Kidney epithelial cell (primary cell): ENCODE measurements around the gene MRO. TPM values are rescaled to one million over a fixed set of nuclear protein-coding genes. Genes with fewer than 3 reads are reported as not detected.

ENCODE experiments used
- DNase-seq: peaks from one replicate; pipeline ENCODE4 v3.0.0-alpha.2; 2010; ENCODE audit warnings: low read depth
- H3K27me3 ChIP-seq: 2 replicates; pipeline ENCODE4 v1.6.0; 2011; ENCODE audit warnings: low read length; ENCODE audit not compliant: control insufficient read depth, insufficient read depth
- H3K36me3 ChIP-seq: 2 replicates; pipeline ENCODE4 v1.5.1; 2011; ENCODE audit warnings: low read length; ENCODE audit not compliant: control insufficient read depth, insufficient read depth
- H3K4me3 ChIP-seq: 2 replicates; pipeline ENCODE4 v1.5.1; 2011; ENCODE audit warnings: low read depth, mild to moderate bottlenecking, control low read depth, low read length
- CTCF ChIP-seq: IDR thresholded peaks from 2 replicates; pipeline ENCODE4 v1.5.1; 2011; ENCODE audit warnings: mild to moderate bottlenecking, moderate library complexity, low read length, control low read depth, inconsistent platforms; ENCODE audit not compliant: insufficient read depth, poor library complexity, severe bottlenecking
- total RNA-seq: library from RNA; depleted of rRNA; stranded (reverse); fragments of >200 nt; gene quantifications from 2 replicates; pipeline ENCODE4 v1.2.3, GENCODE V29; 2015

The MRO gene
- total RNA-seq, 1 donor from 2014 or later = not detected

- Histone ChIP-seq H3K4me3 (no peak overlapping the region), H3K36me3 (no peaks in the 10 kb centered on the region), H3K27me3 (no peaks in the 10 kb centered on the region)
- no peak for DNase-seq
- TF ChIP-seq CTCF = no peak
These were observed 9.8 kb upstream of the MRO start for GRCh38 chr18:50829644-50830043.

DNA sequence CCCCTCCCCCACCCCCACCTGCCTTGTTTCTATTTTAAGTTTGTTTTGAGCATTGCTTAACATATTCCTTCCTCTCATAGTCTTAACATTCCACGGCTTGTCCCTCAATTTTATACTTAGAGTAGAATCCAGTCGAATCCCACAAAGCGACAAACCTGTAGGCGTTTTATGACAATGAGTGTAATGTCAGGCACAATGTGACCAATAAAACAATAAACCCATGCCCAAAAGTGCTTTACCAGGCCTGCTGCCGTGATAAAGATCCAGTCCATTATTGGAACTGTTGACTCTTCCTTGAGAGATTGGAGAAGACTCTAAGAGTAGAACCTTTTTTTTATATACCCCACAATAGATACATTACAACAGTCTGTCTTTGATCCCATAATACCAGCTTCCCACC is 6.2 kb upstream of the MRO start:
- H3K4me3 ChIP-seq = no peak overlapping the region
- no peaks in the 10 kb centered on the region for H3K36me3 ChIP-seq
- no peak for DNase-seq
- no peak for TF ChIP-seq CTCF
- H3K27me3 ChIP-seq = no peaks in the 10 kb centered on the region

GRCh38 chr18:50825621-50826020 is 5.8 kb upstream of the MRO start:
- H3K36me3 ChIP-seq = no peaks in the 10 kb centered on the region
- no peak overlapping the region for H3K4me3 ChIP-seq
- TF ChIP-seq CTCF = no peak
- H3K27me3 ChIP-seq = no peaks in the 10 kb centered on the region
- DNase-seq = no peak

- no peak for DNase-seq
- Histone ChIP-seq H3K36me3 (no peaks in the 10 kb centered on the region), H3K4me3 (no peak overlapping the region), H3K27me3 (no peaks in the 10 kb centered on the region)
- no peak for TF ChIP-seq CTCF
These were observed 2.9 kb upstream of the MRO start for GRCh38 chr18:50822756-50823155.

- DNase-seq = no peak
- Histone ChIP-seq H3K36me3 (no peaks in the 10 kb centered on the region), H3K4me3 (no peak overlapping the region), H3K27me3 (no peaks in the 10 kb centered on the region)
- TF ChIP-seq CTCF = no peak
These were observed 1.2 kb upstream of the MRO start for GRCh38 chr18:50820901-50821520.
